Sigmoid colon (tissue), 4 donors: ENCODE data around the gene GPD2.

Experiments used
- CTCF ChIP-seq, 4 experiments: fragments of 450-650 bp in 3 of 4; fragments of 200-600 bp in 1 of 4; IDR thresholded peaks; one replicate each; pipeline ENCODE4 v1.5.1; 2016 to 2019; ENCODE audit warnings: antibody characterized with exemption in 4 of 4, mild to moderate bottlenecking in 3 of 4, moderate library complexity in 2 of 4
- EP300 ChIP-seq, 4 donors: sonication (generic); formaldehyde crosslinking; IDR thresholded peaks; one replicate each; pipeline ENCODE4 v1.6.1; 2017; ENCODE audit warnings: antibody characterized with exemption in 4 of 4
- POLR2A ChIP-seq, 2 donors: fragments of 450-650 bp; IDR thresholded peaks; one replicate each; pipeline ENCODE4 v1.6.1; 2016; ENCODE audit warnings: antibody characterized with exemption in 2 of 2, mild to moderate bottlenecking in 2 of 2, moderate library complexity in 2 of 2
- POLR2AphosphoS5 ChIP-seq, 4 donors: sonication (generic); formaldehyde crosslinking; IDR thresholded peaks; one replicate each; pipeline ENCODE4 v1.6.1; 2017; ENCODE audit warnings: antibody characterized with exemption in 4 of 4

- TF ChIP-seq CTCF (IDR thresholded peaks at IDR 0.05), result no peak
- no peak for TF ChIP-seq POLR2A (IDR thresholded peaks at IDR 0.05)
- no peak for TF ChIP-seq POLR2AphosphoS5 (IDR thresholded peaks at IDR 0.05)
- TF ChIP-seq EP300 (IDR thresholded peaks at IDR 0.05), result no peak
Measured at GRCh38 chr2:156626931-156627330, 190.8 kb downstream of the GPD2 start.
